HEK293 (cell line): Measurements from ENCODE around the gene NIPAL3.

Source experiments
- ZNF629 ChIP-seq: fragments of 450-650 bp; formaldehyde crosslinking; IDR thresholded peaks from 2 replicates; pipeline ENCODE4 v1.5.1; 2017; ENCODE audit warnings: missing biosample characterization, missing genetic modification characterization
- TF ChIP-seq, protein P1 (sequence below): fragments of 450-650 bp; formaldehyde crosslinking; IDR thresholded peaks from 2 replicates; pipeline ENCODE4 v1.5.1; 2016; ENCODE audit warnings: missing biosample characterization, missing genetic modification characterization

DNA sequence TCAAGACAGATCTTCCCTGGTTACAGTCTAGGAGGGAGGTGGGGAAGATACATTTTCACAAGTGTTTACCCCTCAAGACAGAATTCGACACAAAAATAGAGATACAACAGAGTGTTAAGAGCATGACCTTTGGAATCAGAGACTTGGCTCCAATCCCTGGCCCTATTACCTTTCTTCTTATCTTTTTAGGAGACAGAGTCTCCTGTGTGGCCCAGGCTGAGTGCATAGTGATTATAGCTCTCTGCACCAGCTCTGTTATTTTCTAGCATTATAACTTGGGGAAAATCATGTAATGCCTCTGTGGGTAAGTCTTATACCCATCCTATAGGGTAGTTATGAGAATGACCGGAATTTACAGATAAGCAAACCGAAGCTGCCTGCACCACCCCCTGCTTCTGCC lies 9.8 kb downstream of the NIPAL3 start:
- TF ChIP-seq ZNF629 = no peak
- TF ChIP-seq, protein P1, sequence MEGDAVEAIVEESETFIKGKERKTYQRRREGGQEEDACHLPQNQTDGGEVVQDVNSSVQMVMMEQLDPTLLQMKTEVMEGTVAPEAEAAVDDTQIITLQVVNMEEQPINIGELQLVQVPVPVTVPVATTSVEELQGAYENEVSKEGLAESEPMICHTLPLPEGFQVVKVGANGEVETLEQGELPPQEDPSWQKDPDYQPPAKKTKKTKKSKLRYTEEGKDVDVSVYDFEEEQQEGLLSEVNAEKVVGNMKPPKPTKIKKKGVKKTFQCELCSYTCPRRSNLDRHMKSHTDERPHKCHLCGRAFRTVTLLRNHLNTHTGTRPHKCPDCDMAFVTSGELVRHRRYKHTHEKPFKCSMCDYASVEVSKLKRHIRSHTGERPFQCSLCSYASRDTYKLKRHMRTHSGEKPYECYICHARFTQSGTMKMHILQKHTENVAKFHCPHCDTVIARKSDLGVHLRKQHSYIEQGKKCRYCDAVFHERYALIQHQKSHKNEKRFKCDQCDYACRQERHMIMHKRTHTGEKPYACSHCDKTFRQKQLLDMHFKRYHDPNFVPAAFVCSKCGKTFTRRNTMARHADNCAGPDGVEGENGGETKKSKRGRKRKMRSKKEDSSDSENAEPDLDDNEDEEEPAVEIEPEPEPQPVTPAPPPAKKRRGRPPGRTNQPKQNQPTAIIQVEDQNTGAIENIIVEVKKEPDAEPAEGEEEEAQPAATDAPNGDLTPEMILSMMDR (tag by site-specific recombination) = no peak
